Measurements from ENCODE around the gene DIP2B.

DNA sequence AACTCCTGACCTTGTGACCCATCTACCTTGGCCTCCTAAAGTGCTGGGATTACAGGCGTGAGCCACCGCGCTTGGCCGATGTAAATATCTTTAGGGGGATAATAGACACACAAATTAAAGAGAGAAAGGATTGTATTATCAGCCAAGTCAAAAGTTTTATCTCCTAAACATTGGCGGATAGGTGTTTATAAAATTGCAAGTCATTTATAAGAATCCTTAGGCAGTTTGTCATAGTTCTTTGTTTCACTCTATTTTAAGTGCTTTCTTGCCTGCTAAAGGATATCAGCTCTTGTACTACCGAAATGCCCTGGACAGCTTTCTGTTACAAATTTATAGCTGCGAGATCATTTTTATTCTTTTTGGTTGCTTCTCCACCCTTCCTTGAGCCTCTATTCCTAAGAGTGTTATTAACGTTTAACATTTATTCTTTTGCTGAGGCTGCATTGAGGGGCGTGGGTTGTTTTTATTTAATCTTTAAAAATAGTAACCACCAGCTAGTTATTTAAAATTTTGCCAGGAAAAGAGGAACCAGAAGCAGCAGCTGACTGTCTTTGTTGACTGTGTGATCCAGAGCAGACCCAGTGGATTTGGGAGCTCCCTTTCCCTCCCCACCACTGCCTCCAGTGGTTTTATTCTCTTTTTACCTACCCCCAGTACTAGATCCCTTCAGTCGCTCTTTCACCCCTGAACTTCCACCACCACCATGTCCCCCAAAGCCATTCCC is 106.4 kb downstream of the DIP2B start:
- TF ChIP-seq, protein P1, sequence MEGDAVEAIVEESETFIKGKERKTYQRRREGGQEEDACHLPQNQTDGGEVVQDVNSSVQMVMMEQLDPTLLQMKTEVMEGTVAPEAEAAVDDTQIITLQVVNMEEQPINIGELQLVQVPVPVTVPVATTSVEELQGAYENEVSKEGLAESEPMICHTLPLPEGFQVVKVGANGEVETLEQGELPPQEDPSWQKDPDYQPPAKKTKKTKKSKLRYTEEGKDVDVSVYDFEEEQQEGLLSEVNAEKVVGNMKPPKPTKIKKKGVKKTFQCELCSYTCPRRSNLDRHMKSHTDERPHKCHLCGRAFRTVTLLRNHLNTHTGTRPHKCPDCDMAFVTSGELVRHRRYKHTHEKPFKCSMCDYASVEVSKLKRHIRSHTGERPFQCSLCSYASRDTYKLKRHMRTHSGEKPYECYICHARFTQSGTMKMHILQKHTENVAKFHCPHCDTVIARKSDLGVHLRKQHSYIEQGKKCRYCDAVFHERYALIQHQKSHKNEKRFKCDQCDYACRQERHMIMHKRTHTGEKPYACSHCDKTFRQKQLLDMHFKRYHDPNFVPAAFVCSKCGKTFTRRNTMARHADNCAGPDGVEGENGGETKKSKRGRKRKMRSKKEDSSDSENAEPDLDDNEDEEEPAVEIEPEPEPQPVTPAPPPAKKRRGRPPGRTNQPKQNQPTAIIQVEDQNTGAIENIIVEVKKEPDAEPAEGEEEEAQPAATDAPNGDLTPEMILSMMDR (IDR thresholded peaks at IDR 0.05) = no peak
- TF ChIP-seq POLR2A (IDR thresholded peaks at IDR 0.05) = no peak
